ENCODE data around the gene COL5A1. TPM values are rescaled to one million over a fixed set of nuclear protein-coding genes. Genes with fewer than 3 reads are reported as not detected.

COL5A1 gene
- total RNA-seq, 1 donor from 2014 or later, result 87.7 TPM

- H3K27me3 ChIP-seq (ENCODE audit: control insufficient read depth, insufficient read depth, low read length), result peaks cover 3% of the 10 kb centered on the region
- DNase-seq (ENCODE audit: low read depth), result no peak
- H3K4me3 ChIP-seq (ENCODE audit: low read depth, low read length), result no peak overlapping the region
- TF ChIP-seq, protein P1, sequence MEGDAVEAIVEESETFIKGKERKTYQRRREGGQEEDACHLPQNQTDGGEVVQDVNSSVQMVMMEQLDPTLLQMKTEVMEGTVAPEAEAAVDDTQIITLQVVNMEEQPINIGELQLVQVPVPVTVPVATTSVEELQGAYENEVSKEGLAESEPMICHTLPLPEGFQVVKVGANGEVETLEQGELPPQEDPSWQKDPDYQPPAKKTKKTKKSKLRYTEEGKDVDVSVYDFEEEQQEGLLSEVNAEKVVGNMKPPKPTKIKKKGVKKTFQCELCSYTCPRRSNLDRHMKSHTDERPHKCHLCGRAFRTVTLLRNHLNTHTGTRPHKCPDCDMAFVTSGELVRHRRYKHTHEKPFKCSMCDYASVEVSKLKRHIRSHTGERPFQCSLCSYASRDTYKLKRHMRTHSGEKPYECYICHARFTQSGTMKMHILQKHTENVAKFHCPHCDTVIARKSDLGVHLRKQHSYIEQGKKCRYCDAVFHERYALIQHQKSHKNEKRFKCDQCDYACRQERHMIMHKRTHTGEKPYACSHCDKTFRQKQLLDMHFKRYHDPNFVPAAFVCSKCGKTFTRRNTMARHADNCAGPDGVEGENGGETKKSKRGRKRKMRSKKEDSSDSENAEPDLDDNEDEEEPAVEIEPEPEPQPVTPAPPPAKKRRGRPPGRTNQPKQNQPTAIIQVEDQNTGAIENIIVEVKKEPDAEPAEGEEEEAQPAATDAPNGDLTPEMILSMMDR (IDR thresholded peaks at IDR 0.05; ENCODE audit: insufficient read depth, low read length, poor library complexity, severe bottlenecking), result no peak
- H3K36me3 ChIP-seq (ENCODE audit: control insufficient read depth, insufficient read depth, low read length), result no peaks in the 10 kb centered on the region
Measured at GRCh38 chr9:134618833-134619447, 22.7 kb upstream of the COL5A1 start.

DNA sequence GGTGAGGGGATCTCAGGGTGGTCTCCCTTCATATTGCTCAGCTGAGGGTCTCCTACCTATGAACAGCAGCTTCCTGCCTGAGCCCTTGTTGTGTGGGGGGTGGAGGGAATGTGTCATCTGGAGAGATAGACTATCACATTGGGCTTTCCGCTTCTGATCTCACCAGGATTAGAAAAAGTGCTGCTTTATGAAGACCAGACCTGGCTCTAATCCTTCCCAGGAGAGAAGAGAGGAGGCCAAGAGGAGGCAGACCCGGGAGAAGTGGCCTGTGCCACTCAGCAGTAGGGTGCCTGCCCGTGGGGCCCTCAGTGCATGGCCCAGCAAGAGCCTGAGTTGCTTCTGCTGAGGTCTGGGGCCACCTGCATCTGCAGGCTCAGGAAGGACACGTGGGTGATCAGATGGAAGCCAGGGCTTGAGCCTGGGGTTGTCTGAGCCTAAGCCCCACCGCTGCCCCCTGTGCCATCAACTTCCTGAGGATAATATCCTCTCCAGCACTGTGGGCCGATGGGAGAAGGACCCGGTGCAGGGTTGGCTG is 22.1 kb upstream of the COL5A1 start:
- no peak overlapping the region for H3K4me3 ChIP-seq (ENCODE audit: low read depth, low read length)
- no peak for DNase-seq (ENCODE audit: low read depth)
- TF ChIP-seq, protein P1 (IDR thresholded peaks at IDR 0.05; ENCODE audit: insufficient read depth, low read length, poor library complexity, severe bottlenecking), result no peak
- peaks cover 3% of the 10 kb centered on the region for H3K27me3 ChIP-seq (ENCODE audit: control insufficient read depth, insufficient read depth, low read length)
- no peaks in the 10 kb centered on the region for H3K36me3 ChIP-seq (ENCODE audit: control insufficient read depth, insufficient read depth, low read length)

- TF ChIP-seq, protein P1 (IDR thresholded peaks at IDR 0.05; ENCODE audit: insufficient read depth, low read length, poor library complexity, severe bottlenecking), result no peak
- H3K27me3 ChIP-seq (ENCODE audit: control insufficient read depth, insufficient read depth, low read length), result peaks cover 3% of the 10 kb centered on the region
- no peak for DNase-seq (ENCODE audit: low read depth)
- no peaks in the 10 kb centered on the region for H3K36me3 ChIP-seq (ENCODE audit: control insufficient read depth, insufficient read depth, low read length)
- no peak overlapping the region for H3K4me3 ChIP-seq (ENCODE audit: low read depth, low read length)
Measured at GRCh38 chr9:134619983-134620661, 21.5 kb upstream of the COL5A1 start.

DNA sequence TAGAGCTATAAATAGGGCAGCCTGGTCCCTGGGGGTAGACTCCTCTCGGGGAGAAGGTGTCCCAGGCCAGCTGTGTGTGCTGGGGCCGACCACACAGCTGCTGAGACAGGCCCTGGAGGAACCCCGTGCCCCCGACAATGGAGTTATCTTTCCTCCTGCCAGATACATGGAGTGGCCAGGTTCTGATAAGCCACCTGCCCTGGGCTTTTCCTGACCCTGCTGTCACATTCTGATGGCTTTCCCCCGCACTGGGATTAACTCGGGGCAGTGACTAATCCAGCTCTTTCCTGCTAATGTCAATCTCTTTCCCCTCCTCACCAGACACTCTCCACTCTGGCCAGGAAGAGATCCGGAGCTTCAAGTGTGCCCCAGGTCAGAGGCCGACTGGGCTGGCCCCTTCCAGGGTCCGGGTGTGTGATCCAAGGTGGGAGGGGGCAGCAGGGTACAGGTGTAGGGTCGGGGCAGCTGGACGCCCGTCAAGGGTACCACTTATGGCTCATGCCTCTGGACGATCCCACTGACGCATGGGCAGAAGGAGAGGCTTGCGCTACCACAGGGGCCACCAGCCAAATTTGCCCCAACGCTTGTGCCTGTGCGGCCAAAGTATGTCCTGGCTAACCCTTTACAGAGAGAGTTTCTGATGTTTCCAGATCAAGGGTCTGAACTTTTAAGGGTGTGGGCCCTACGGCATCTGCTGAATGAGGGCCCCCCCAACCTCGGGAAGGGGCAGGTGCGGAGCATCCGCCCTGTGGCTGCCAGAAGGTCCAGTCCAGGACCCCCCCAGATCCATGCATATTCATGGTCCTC is 20.6 kb upstream of the COL5A1 start:
- TF ChIP-seq, protein P1 (IDR thresholded peaks at IDR 0.05; ENCODE audit: insufficient read depth, low read length, poor library complexity, severe bottlenecking), result no peak
- no peak for DNase-seq (ENCODE audit: low read depth)
- Histone ChIP-seq H3K27me3 (ENCODE audit: control insufficient read depth, insufficient read depth, low read length) (peaks cover 3% of the 10 kb centered on the region), H3K4me3 (ENCODE audit: low read depth, low read length) (no peak overlapping the region), H3K36me3 (ENCODE audit: control insufficient read depth, insufficient read depth, low read length) (no peaks in the 10 kb centered on the region)

DNA sequence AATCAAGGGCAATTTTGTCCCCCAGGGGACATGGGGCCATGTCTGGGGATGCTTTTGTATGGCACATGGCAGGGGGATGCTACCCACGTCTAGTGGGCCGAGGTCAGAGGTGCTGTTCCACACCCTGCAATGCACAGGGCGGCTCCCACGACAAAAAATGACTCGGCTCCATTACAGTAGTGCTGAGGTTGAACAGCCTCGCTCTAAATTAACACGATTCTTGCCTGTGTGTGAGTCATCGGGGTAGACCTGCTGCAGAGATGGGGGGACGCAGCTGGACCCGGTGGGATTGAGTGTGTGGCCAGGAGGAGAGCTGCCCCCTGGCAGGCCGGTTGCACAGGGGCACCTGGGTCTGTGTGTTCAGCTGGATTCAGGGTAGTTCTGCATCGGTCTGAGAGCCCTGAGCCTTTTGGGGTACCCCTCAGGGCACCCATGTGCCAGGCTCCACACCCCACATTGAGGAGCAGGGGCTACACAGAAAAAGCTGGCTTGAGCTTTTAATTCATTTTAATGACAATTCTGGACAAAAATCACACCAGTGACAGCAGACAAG is 20.0 kb upstream of the COL5A1 start:
- Histone ChIP-seq H3K4me3 (ENCODE audit: low read depth, low read length) (no peak overlapping the region), H3K27me3 (ENCODE audit: control insufficient read depth, insufficient read depth, low read length) (peaks cover 3% of the 10 kb centered on the region), H3K36me3 (ENCODE audit: control insufficient read depth, insufficient read depth, low read length) (no peaks in the 10 kb centered on the region)
- DNase-seq (ENCODE audit: low read depth), result no peak
- TF ChIP-seq, protein P1 (IDR thresholded peaks at IDR 0.05; ENCODE audit: insufficient read depth, low read length, poor library complexity, severe bottlenecking), result no peak

Data from kidney epithelial cell (primary cell).